ENCODE measurements around the gene RPL29.
"Not testable (repeated sequence)": the region's sequence is repeated elsewhere in the genome, so short reads cannot be mapped to it uniquely, and the experiment has no call there.

RPL29 gene

DNA sequence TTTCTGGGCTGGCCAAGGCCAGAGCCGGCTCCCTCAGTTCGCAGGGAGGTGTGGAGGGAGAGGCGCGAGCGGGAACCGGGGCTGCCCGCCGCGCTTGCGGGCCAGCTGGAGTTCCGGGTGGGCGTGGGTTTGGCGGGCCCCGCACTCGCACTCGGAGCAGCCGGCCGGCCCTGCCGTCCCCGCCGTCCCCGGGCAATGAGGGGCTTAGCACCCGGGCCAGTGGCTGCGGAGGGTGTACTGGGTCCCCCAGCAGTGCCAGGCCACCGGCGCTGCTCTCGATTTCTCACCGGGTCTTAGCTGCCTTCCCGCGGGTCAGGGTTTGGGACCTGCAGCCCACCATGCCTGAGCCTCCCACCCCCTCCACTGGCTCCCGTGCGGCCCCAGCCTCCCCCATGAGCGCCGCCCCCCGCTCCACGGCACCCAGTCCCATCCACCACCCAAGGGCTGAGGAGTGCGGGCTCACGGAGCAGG lies 5.2 kb downstream of the RPL29 start:
- H3K4me3 ChIP-seq; in situ Hi-C loops (cut with MboI; ENCODE audit: low sequenced_read_pairs); H3K9me3 ChIP-seq; H3K27me3 ChIP-seq (ENCODE audit: low read depth); DNase-seq (ENCODE audit: low spot score in 2 of 2): not testable (repeated sequence)
- peaks cover 45% of the 10 kb centered on the region for H3K36me3 ChIP-seq (replicated peaks)
- peaks cover 22% of the 10 kb centered on the region for H3K4me1 ChIP-seq

DNA sequence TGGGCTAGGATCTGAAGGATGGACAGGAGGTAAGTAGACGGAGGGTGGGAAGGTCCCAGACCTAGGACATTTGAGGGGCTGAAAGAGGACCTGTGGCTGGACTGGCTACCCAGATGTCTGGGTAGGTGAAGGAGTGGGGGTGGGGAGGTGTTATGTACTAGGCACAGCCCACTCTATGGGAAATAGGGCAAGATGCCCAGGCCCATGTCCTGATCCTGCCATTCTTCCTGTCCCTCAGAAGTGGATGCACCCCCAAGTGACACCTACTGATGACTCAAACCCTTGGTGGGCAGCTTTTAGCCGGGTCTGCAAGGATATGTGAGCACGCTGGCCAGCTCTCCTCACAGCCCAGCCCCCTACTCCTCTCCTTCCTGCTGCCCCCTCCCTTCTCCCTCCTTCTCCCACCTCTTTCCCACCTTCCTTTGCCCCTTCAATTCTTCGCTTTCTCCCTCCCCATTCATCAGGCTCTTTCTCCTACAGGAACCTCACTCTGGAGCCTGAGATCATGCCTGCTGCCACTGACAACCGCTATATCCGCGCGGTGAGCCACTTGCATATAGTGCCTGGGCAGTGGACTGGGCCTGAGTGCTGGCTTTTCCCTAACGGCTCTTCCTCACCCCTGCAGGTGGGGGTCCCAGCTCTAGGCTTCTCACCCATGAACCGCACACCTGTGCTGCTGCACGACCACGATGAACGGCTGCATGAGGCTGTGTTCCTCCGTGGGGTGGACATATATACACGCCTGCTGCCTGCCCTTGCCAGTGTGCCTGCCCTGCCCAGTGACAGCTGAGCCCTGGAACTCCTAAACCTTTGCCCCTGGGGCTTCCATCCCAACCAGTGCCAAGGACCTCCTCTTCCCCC lies 7.2 kb downstream of the RPL29 start:
- no peak overlapping the region for H3K4me3 ChIP-seq
- no peaks in the 10 kb centered on the region for H3K27me3 ChIP-seq (ENCODE audit: low read depth)
- H3K36me3 ChIP-seq (replicated peaks) = peaks cover 25% of the 10 kb centered on the region
- in situ Hi-C loops (cut with MboI; ENCODE audit: low sequenced_read_pairs) = no loop called here
- no peak for DNase-seq (ENCODE audit: low spot score in 2 of 2)
- H3K4me1 ChIP-seq = peaks cover 20% of the 10 kb centered on the region
- H3K9me3 ChIP-seq = no peaks in the 10 kb centered on the region

DNA sequence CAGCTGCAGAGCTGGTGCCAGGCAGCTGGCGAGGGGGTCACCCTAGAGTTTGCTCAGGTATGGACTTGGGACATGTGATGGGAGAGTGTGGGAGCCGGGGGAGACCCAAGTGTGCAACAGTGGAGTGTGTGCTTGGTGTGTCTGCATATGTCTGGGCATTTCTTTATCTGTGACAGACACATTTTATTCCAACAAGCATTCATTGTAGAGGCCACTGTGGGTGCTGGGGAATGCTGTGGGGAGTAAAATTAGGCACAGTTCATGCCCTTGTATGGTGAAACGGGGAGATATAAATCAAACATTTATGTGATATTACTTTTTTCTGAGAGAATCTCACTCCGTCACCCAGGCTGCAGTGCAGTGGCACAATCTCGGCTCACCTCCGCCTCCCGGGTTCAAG lies 8.1 kb downstream of the RPL29 start:
- DNase-seq (ENCODE audit: low spot score in 2 of 2) = no peak
- in situ Hi-C loops (cut with MboI; ENCODE audit: low sequenced_read_pairs) = no loop called here
- H3K9me3 ChIP-seq = no peaks in the 10 kb centered on the region
- peaks cover 15% of the 10 kb centered on the region for H3K36me3 ChIP-seq (replicated peaks)
- peaks cover 21% of the 10 kb centered on the region for H3K4me1 ChIP-seq
- no peaks in the 10 kb centered on the region for H3K27me3 ChIP-seq (ENCODE audit: low read depth)
- H3K4me3 ChIP-seq = no peak overlapping the region

DNA sequence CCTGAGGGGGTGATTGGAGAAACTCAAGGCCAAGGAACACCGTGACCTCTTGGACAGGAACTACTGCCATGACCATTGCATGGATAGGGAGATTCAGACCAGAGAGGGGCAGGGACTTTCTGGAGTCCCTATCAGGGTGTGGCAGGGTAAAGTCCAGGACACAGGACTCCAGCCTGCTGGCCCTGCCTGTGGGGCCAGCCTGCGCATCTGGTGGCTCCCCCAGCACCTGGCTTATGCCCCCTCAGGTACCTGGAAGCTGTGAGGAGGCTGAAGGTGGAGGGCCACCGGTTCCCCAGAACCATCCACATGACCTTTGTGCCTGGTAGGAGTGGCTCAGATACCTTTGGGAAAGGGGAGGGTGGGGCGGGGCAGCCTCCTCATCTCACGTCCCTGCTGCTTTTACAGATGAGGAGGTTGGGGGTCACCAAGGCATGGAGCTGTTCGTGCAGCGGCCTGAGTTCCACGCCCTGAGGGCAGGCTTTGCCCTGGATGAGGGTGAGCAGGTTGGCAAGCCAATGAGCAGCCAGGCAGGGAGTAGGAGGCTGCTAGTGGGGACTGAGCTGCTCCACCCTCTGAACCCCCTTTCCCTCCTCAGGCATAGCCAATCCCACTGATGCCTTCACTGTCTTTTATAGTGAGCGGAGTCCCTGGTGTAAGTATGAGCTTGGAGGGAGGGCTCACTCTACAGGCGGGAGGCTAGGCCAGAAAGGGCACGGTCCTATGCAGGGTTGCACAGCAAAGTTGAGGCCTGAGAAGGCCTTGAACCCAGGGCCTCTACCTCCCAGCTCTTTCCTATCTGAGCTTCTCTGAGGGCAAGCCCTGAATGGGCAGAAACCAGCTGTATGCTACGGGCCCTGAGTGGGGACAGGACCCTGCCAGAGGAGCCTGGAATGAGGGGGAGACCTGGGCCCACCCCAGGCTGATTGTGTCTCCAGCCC lies 9.4 kb downstream of the RPL29 start:
- in situ Hi-C loops (cut with MboI; ENCODE audit: low sequenced_read_pairs) = no loop called here
- Histone ChIP-seq H3K36me3 (replicated peaks) (peaks cover 2% of the 10 kb centered on the region), H3K4me1 (peaks cover 23% of the 10 kb centered on the region), H3K27me3 (ENCODE audit: low read depth) (no peaks in the 10 kb centered on the region), H3K4me3 (no peak overlapping the region), H3K9me3 (no peaks in the 10 kb centered on the region)
- no peak for DNase-seq (ENCODE audit: low spot score in 2 of 2)

DNA sequence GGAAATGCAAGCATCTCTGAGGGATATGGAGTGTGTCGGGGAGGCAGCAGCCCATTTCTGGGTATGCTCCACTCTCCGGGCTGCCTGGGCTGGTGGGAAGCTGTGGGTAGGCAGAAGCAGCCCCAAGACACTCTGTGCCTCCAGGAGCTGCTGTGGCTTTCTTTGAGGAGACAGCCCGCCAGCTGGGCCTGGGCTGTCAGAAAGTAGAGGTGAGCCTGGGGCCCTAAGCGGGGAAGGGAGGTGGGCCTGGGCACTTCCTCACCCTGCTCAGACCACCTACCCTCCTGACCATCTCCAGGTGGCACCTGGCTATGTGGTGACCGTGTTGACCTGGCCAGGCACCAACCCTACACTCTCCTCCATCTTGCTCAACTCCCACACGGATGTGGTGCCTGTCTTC lies 10.6 kb downstream of the RPL29 start:
- Histone ChIP-seq H3K27me3 (ENCODE audit: low read depth) (no peaks in the 10 kb centered on the region), H3K36me3 (replicated peaks) (no peaks in the 10 kb centered on the region), H3K9me3 (no peaks in the 10 kb centered on the region), H3K4me1 (peaks cover 21% of the 10 kb centered on the region), H3K4me3 (no peak overlapping the region)
- in situ Hi-C loops (cut with MboI; ENCODE audit: low sequenced_read_pairs) = no loop called here
- DNase-seq (ENCODE audit: low spot score in 2 of 2) = no peak

DNA sequence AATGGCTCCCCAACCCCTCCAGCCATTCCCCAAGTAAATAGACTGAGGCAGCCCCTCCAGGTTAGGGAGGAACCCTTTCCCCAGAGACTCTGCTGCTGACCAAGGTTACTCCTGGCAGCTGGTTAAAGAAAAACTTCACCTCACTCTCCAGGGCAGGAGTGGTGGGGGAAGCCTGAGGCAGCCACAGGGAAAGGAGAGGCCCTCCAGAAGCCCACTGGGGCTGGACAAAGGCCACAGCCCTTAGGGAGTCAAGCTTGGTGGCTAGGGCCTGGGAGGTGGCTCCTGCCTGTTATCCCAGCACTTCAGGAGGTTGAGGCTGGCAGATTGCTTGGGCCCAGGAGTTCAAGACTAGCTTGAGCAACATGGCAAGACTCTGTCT lies 11.4 kb downstream of the RPL29 start:
- Histone ChIP-seq H3K4me3 (peak overlapping the region; percentile 38), H3K4me1 (peaks cover 21% of the 10 kb centered on the region), H3K9me3 (no peaks in the 10 kb centered on the region), H3K27me3 (ENCODE audit: low read depth) (no peaks in the 10 kb centered on the region), H3K36me3 (replicated peaks) (no peaks in the 10 kb centered on the region)
- in situ Hi-C loops (cut with MboI; ENCODE audit: low sequenced_read_pairs) = no loop called here
- DNase-seq (ENCODE audit: low spot score in 2 of 2) = no peak

DNA sequence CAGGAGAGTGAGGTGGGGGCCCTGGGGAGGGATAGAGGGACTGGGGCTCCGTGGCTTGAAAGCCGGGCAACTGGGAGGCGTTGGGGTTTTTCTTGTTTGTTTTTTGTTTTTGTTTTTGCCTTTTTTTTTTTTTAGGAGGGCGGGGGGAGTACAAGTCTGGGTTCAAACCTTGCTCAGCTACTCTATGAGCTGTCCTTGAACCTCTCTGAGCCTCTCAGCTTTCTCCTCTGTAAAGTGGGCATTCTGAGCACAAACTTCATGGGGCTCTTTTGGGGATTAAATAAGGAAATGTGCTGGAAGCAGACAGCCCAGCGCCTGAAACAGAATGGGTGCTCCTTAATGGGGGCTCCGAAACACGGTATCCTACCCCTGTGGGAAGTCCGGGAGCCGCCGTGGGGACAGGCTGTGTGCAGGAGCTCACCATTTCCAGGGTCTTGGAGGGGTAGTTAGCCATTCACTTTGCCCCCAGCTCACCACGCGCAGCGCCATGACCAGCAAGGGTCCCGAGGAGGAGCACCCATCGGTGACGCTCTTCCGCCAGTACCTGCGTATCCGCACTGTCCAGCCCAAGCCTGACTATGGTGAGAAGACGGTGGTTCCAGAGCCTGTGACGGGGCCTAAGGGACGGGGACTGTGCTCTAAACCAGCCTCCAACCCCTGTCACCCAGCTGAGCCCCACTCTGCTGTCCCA lies 12.0 kb downstream of the RPL29 start:
- H3K9me3 ChIP-seq = no peaks in the 10 kb centered on the region
- peak overlapping the region; percentile 38 for H3K4me3 ChIP-seq
- H3K4me1 ChIP-seq = peaks cover 21% of the 10 kb centered on the region
- DNase-seq (ENCODE audit: low spot score in 2 of 2) = no peak
- H3K36me3 ChIP-seq (replicated peaks) = no peaks in the 10 kb centered on the region
- in situ Hi-C loops (cut with MboI; ENCODE audit: low sequenced_read_pairs) = no loop called here
- H3K27me3 ChIP-seq (ENCODE audit: low read depth) = no peaks in the 10 kb centered on the region

DNA sequence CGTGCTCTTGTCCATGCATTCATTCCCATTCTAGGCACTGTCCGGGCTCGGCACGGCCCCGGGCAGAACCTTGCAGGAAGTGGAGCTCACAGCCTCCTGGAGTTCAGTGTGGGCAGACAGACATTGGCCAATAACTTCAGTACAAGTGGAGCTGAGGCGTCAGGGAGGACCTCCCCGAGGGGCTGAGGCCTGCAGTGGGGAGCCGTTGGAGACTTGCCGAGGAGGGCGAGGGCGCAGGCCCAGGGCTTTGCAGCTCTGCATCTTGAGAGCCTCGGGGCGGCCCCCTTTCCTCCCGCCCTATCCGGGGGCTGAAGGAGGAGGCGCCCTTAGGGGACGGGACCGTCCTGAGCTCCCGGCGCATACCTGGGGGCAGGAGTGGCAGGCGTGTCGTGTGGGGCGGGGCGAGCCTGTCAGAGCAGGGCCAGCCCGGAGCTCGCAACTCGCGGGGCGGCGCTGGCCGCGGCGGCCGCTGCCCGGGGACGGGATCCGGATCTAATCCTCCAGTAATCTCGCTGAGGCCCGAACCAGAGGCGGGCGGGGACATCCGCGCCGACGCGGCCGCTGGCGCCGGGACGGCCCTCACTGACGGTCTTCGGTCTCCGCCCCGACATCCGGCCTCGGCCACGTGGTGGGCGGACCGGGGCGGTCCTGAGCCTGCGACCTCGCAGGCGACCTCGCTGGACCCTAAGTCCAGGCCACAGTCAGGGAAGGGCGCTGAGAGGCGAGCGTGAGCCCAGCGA lies 12.7 kb downstream of the RPL29 start, which contains the start of gene ACY1:
ACY1 (plus strand) TSS at position 698 of the 740 bp plus-strand sequence. CDS start 530 bp downstream, outside the sequence.
- no peaks in the 10 kb centered on the region for H3K9me3 ChIP-seq
- peak within 1 kb of the TSS; percentile 38 for H3K4me3 ChIP-seq
- H3K4me1 ChIP-seq = peaks cover 21% of the 10 kb centered on the region
- in situ Hi-C loops (cut with MboI; ENCODE audit: low sequenced_read_pairs) = no loop called here
- no peaks in the 10 kb centered on the region for H3K27me3 ChIP-seq (ENCODE audit: low read depth)
- H3K36me3 ChIP-seq (replicated peaks) = no peaks in the 10 kb centered on the region
- peak; percentile 68 to 88 for DNase-seq (ENCODE audit: low spot score in 2 of 2)

DNA sequence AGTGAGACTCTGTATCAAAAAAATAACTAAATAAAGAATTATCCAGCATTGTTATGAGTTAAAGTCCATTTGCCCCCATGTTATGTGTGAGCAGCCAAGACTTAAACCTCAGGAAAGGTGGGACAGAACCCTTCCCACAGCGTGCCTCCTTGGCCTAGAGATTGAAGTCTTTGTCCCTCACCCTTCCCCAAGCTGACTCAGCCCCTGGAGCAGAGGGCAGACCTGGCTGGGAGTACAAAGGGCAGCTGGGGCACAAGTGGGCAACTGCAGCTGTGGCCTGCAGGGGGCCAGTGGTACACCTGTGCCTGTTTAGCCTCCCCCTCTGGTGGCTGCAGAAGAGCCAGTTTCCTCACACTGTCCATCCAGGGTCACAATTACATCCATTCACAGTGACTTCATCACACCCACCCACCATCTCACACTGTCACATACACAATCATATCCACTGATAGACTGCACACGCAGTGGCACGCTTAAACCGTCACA lies 13.3 kb downstream of the RPL29 start:
- H3K36me3 ChIP-seq (replicated peaks) = no peaks in the 10 kb centered on the region
- peaks cover 21% of the 10 kb centered on the region for H3K4me1 ChIP-seq

DNA sequence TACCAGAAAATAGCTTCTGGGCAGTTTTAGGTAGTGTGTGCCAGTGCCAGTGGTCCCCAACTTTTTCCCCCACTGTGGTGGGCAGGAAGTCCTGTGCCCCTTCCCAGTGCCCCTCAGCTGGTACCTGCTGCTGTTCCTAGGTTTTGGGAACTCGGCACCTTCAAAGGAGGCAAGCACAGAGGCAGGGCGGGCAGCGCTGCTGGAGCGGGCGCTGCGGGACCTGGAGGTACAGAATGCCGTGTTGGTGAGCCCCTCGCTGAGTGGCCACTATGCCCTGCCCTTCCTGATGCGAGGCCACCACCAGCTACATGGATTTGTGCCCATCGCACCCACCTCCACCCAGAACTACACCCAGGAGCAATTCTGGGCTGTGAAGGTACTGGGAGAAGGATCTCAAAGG lies 15.4 kb downstream of the RPL29 start:
- Histone ChIP-seq H3K4me1 (peaks cover 27% of the 10 kb centered on the region), H3K36me3 (replicated peaks) (no peaks in the 10 kb centered on the region), H3K9me3 (no peaks in the 10 kb centered on the region), H3K4me3 (no peak overlapping the region), H3K27me3 (ENCODE audit: low read depth) (no peaks in the 10 kb centered on the region)
- no peak for DNase-seq (ENCODE audit: low spot score in 2 of 2)
- in situ Hi-C loops (cut with MboI; ENCODE audit: low sequenced_read_pairs) = no loop called here

More for the DNA sequence above, 13.3 kb downstream of the RPL29 start:
- Histone ChIP-seq H3K4me3 (peak overlapping the region; percentile 38), H3K27me3 (ENCODE audit: low read depth) (no peaks in the 10 kb centered on the region), H3K9me3 (no peaks in the 10 kb centered on the region)
- in situ Hi-C loops (cut with MboI; ENCODE audit: low sequenced_read_pairs) = no loop called here
- DNase-seq (ENCODE audit: low spot score in 2 of 2) = peak in 1 of 2 experiments; percentile 67

DNA sequence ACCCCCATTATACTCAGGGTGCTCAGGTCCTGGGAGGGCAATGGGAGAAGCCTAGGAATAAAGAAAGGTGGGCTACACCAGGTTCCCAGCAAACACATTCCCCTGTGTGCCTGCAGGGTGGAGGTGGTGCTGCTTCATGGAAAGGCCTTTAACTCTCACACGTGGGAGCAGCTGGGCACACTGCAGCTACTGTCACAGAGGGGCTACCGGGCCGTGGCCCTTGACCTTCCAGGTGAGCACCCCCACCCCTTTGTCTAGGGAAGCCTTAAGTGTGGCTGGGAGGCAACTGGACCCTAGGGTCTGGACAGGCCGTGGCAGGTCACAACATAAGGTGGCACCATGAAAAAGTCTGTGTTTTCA lies 17.6 kb downstream of the RPL29 start:
- in situ Hi-C loops (cut with MboI; ENCODE audit: low sequenced_read_pairs) = no loop called here
- Histone ChIP-seq H3K9me3 (no peaks in the 10 kb centered on the region), H3K27me3 (ENCODE audit: low read depth) (no peaks in the 10 kb centered on the region), H3K4me3 (no peak overlapping the region), H3K36me3 (replicated peaks) (no peaks in the 10 kb centered on the region), H3K4me1 (peaks cover 29% of the 10 kb centered on the region)
- DNase-seq (ENCODE audit: low spot score in 2 of 2) = no peak

DNA sequence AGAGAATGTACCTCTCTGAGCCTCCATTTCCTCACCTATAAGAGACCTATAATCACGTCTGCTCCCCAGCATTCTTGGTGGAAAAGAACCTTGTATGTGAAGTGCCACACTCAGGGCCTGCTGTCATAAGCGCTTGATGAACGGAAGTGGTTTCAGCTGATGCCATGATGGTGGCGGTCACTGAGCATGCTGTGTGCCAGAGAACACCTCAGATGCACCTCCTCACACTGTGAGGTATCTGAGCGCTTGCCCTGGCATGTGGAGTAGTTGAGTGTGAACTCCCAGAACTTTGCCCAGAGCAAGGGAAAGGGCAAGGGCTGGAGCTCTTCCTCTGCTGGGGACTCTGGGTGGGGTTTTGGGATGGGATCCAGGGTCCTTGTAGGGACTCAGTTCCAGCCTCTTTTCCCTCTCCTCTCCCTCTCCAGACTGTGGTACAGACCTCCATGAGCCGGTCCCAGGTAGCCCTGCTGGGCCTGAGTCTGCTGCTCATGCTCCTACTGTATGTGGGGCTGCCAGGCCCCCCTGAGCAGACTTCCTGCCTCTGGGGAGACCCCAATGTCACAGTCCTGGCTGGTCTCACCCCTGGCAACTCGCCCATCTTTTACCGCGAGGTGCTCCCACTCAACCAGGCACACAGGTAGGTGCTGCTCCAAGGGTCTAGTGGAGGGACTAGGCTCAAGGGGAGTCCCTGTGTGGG lies 18.1 kb downstream of the RPL29 start:
- in situ Hi-C loops (cut with MboI; ENCODE audit: low sequenced_read_pairs) = no loop called here
- no peaks in the 10 kb centered on the region for H3K36me3 ChIP-seq (replicated peaks)
- H3K9me3 ChIP-seq = no peaks in the 10 kb centered on the region
- H3K4me3 ChIP-seq = no peak overlapping the region
- H3K4me1 ChIP-seq = peaks cover 25% of the 10 kb centered on the region
- H3K27me3 ChIP-seq (ENCODE audit: low read depth) = no peaks in the 10 kb centered on the region
- no peak for DNase-seq (ENCODE audit: low spot score in 2 of 2)
